ENCODE data around the gene CD2AP. TPM values are rescaled to one million over a fixed set of nuclear protein-coding genes. Genes with fewer than 3 reads are reported as not detected.

Gene CD2AP
- total RNA-seq, 1 donor from 2014 or later = 34.5 TPM

DNA sequence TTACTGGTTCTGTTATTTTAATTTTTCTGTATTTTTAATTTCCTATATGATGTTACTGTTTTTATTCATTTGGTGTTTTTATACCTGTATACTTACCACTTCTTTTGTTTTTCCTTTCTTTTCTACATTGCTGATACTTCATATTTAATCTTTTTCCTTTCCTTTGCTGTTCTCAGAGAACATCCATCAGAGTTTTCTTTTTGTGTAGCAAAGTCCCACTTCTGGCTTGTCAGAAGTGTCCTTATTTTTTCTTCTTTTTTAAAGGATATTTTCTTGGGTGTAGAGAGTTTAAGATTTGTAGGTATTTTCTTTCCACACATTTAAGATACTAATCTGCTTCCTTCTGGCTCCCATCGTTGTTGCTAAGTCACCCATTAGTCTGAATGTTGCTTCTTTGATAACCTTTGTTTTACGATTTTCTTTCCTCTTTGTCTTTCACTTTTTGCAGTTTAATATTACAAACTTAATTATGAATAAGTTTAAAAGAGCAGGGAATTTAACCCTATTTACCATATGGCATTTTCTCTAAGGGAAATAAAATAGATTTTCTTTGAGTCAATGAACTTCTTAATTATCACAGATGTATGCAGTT is 18.5 kb downstream of the CD2AP start:
- Histone ChIP-seq H3K4me3 (no peak overlapping the region), H3K27me3 (no peaks in the 10 kb centered on the region), H3K36me3 (no peaks in the 10 kb centered on the region), H3K27ac (no peak overlapping the region), H3K9me3 (no peaks in the 10 kb centered on the region), H3K4me1 (peaks cover 3% of the 10 kb centered on the region)
- intact Hi-C loops (cut with DNase I) = no loop called here
- ATAC-seq (no peak), DNase-seq (no peak)
- TF ChIP-seq, protein P1, sequence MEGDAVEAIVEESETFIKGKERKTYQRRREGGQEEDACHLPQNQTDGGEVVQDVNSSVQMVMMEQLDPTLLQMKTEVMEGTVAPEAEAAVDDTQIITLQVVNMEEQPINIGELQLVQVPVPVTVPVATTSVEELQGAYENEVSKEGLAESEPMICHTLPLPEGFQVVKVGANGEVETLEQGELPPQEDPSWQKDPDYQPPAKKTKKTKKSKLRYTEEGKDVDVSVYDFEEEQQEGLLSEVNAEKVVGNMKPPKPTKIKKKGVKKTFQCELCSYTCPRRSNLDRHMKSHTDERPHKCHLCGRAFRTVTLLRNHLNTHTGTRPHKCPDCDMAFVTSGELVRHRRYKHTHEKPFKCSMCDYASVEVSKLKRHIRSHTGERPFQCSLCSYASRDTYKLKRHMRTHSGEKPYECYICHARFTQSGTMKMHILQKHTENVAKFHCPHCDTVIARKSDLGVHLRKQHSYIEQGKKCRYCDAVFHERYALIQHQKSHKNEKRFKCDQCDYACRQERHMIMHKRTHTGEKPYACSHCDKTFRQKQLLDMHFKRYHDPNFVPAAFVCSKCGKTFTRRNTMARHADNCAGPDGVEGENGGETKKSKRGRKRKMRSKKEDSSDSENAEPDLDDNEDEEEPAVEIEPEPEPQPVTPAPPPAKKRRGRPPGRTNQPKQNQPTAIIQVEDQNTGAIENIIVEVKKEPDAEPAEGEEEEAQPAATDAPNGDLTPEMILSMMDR (IDR thresholded peaks at IDR 0.05) = no peak

DNA sequence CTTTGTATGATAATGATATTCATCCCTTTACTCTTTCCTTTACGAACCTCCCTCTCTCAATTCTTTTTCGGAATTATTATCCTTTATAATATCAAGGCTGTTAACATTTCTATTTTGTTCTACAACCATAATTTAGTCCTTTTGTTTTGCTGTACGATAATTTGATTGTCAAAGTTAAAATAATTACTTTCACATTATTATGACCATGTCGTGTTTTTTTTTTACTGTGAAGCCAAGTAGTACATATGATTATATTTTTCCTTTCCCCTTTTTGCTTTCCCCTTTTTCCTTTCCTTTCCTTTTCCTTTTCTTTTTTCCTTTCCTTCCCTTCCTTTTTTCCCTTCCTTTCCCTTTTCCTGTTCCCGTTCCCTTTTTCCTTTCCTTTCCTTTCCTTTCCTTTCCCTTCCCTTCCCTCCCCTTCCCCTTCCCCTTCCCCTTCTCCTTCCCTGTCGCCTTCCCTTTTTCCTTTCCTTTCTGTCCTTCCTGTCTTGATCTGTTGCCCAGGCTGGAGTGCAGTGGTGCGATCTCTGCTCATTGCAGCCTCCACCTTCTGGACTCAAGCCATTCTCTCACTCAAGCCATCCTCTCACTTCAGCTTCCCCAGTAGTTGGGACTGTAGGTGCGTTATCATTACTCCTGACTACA is 19.5 kb downstream of the CD2AP start:
- Histone ChIP-seq H3K9me3 (no peaks in the 10 kb centered on the region), H3K27me3 (no peaks in the 10 kb centered on the region), H3K4me3 (no peak overlapping the region), H3K36me3 (no peaks in the 10 kb centered on the region), H3K27ac (no peak overlapping the region), H3K4me1 (peaks cover 7% of the 10 kb centered on the region)
- ATAC-seq = no peak
- TF ChIP-seq, protein P1 (IDR thresholded peaks at IDR 0.05) = no peak
- DNase-seq = no peak
- intact Hi-C loops (cut with DNase I) = no loop called here

DNA sequence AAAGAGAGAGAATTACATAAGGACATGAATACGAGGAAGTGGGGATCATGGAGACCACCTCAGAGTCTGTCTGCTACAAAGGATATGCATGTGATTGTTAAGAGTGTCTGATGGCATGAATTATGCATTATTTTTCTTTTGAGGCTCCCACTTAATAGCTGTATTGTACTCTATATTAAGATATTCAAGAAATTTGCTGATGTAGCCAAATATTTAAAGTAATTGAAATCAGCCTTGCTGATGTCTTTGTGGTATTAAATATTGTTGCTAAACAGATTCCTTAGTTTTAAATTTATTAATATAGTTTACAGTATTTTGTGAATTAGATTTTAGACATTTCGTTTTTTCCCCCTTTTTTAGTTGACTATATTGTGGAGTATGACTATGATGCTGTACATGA is 25.3 kb downstream of the CD2AP start:
- Histone ChIP-seq H3K36me3 (no peaks in the 10 kb centered on the region), H3K27me3 (no peaks in the 10 kb centered on the region), H3K4me1 (peaks cover 12% of the 10 kb centered on the region), H3K4me3 (no peak overlapping the region), H3K27ac (no peak overlapping the region), H3K9me3 (no peaks in the 10 kb centered on the region)
- TF ChIP-seq, protein P1 (IDR thresholded peaks at IDR 0.05) = no peak
- ATAC-seq = no peak
- intact Hi-C loops (cut with DNase I) = no loop called here
- no peak for DNase-seq

DNA sequence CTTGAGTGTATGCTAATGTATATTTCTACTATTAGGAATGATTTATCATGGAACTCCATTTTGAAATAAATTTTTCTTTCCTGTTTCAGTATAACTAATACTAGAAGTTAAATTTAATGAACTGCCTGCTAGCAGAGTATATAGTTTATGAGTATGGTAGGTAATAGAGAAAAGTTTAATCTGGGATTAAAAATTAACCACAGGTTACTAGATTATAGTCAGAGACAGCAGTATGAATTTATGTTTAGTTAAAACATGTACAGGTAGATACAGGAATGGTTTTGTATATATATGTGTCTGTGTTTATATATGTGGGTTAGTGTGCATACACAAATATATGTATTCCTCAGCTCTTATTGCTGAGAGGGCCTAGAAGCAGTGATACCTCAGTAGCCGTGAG is 32.3 kb downstream of the CD2AP start:
- intact Hi-C loops (cut with DNase I) = no loop called here
- TF ChIP-seq, protein P1 (IDR thresholded peaks at IDR 0.05) = no peak
- DNase-seq (no peak), ATAC-seq (no peak)
- Histone ChIP-seq H3K4me3 (no peak overlapping the region), H3K27me3 (no peaks in the 10 kb centered on the region), H3K27ac (no peak overlapping the region), H3K4me1 (no peaks in the 10 kb centered on the region), H3K36me3 (no peaks in the 10 kb centered on the region), H3K9me3 (no peaks in the 10 kb centered on the region)

DNA sequence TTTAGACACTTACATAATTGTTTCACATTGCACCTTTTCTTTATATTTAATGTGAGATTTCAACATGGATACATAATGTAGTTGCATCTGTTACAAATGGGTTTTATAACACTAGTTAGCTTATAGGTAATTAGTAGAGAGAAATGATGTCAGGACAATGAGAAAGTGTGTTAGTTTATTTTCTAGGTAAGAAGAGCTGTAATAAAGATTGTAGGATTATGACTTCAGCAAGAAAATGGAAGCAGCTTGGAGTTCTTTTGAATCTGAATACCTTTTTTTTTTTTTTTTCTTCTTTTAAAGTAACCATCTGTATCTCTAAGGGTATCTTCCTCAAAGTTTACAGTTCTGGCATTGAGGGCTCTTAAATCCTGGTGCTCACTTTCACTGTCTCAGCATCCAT is 35.3 kb downstream of the CD2AP start:
- no peak overlapping the region for H3K4me3 ChIP-seq
- intact Hi-C loops (cut with DNase I) = no loop called here

More for the DNA sequence above, 35.3 kb downstream of the CD2AP start:
- H3K27me3 ChIP-seq = no peaks in the 10 kb centered on the region
- no peaks in the 10 kb centered on the region for H3K36me3 ChIP-seq
- H3K9me3 ChIP-seq = no peaks in the 10 kb centered on the region
- no peak overlapping the region for H3K27ac ChIP-seq
- TF ChIP-seq, protein P1 (IDR thresholded peaks at IDR 0.05) = no peak
- ATAC-seq = no peak
- no peaks in the 10 kb centered on the region for H3K4me1 ChIP-seq
- no peak for DNase-seq

Data from upper lobe of right lung (tissue), 1 donor.